COR-L47 (cell line): ENCODE data around the gene AMDHD1.
"Not testable (repeated sequence)": the region's sequence is repeated elsewhere in the genome, so short reads cannot be mapped to it uniquely, and the experiment has no call there.

ENCODE experiments used
- DNase-seq: peaks from one replicate; lab custom pipeline; 2025; lab: John Stamatoyannopoulos, UW

AMDHD1 gene

DNA sequence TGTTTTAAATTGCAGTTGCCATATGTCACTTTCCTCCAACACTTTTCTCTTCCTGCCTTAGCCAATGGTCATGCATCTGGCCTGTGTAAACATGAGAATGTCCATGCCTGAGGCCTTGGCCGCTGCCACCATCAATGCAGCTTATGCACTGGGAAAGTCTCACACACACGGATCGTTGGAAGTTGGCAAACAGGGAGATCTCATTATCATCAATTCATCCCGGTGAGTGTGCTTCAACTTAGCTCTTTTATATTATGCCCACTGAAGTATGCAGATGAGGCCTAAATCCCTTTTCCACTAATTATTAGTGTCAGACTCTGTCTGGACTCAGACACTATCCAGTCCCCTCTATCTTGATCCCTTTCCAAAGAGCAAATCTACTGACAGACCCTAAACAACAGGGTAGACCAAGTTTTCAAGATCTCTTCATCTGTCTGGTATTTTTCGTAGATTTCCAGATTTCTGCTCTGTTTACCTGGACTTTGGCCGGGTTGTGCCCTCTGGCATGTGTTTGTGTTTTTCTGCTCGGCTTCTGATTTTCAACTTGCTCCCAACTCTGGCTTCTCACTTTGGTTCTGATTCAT, 23.2 kb downstream of the AMDHD1 start:
- DNase-seq: no peak

DNA sequence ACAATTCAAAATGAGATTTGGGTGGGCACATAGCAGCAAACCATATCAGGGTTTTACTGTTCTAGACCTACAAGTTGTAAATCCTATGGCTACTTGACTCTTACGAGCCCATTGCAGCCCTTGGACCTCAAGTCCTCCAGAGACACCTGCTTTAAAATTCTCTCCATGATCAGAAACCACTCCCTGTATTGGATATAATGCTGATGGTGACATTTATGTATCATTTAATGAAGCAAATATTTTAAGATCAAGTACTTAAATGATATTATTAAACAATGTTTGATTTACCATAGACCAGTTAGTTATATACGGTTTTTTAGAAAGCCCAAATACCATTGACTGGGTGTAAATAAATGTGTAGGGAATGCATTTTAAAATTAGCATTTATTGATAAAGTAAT, 24.2 kb downstream of the AMDHD1 start:
- DNase-seq: no peak

DNA sequence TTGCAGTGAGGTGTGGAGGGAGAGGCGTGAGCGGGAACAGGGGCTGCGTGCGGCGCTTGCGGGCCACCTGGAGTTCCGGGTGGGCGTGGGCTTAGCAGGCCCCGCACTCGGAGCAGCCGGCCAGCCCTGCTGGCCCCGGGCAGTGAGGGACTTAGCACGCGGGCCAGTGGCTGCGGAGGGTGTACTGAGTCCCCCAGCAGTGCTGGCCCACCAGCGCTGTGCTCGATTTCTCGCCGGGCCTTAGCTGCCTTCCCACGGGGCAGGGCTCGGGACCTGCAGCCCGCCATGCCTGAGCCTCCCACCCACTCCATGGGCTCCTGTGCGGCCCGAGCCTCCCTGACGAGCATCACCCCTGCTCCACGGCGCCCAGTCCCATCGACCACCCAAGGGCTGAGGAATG, 26.0 kb downstream of the AMDHD1 start:
- not testable (repeated sequence) for DNase-seq

- DNase-seq: no peak
Observed at GRCh38 chr12:95970905-95971304, 27.8 kb downstream of the AMDHD1 start.

- DNase-seq: no peak
Observed at GRCh38 chr12:95972832-95973456, 29.8 kb downstream of the AMDHD1 start.

GRCh38 chr12:95974358-95974757, 31.2 kb downstream of the AMDHD1 start:
- DNase-seq: no peak

- DNase-seq: no peak
Observed at GRCh38 chr12:95975491-95975890, 32.4 kb downstream of the AMDHD1 start.

DNA sequence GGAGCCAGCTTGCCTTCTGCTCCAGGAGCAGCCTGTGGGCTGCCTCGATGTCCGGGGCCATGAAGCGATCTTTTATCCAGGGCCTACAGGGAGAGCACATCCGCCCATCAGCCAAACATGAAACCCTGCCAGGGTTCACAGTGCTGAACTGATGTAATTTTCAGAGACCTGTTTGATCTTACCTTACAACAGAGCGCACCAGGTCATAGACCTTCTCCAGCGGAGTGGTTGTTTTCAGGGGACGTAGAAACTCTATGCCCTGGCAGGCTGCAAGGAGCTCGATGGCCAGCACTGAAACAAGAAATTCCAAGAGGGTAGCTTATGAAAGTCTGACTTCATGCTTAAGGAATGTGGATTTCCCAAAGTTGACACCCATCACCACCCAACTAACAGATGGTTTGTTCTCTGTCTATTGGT, 33.3 kb downstream of the AMDHD1 start:
- DNase-seq: no peak

GRCh38 chr12:95977764-95978305, 34.7 kb downstream of the AMDHD1 start:
- no peak for DNase-seq

- no peak for DNase-seq
Observed at GRCh38 chr12:95978351-95978750, 35.2 kb downstream of the AMDHD1 start.

GRCh38 chr12:95978774-95979173, 35.6 kb downstream of the AMDHD1 start:
- no peak for DNase-seq

DNA sequence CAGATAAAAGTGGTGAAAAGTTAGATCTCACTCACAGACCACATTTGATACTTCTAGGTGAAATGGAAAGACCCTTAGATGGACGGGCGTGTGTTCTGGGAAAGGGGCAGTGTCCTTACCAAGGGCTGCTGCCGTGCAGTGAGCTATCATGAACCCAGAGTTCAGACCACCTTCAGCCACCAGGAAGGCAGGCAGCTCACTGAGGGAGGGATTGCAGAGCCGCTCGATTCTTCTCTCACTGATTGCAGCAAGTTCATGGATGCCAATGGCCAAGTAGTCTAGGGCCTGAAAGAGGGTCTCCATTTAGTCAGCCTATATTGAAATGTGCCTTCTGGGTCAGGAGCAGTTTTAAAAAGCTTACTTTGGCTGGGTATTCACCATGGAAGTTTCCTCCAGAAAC, 37.3 kb downstream of the AMDHD1 start:
- no peak for DNase-seq

- no peak for DNase-seq
Observed at GRCh38 chr12:95982602-95983001, 39.5 kb downstream of the AMDHD1 start.

- no peak for DNase-seq
Observed at GRCh38 chr12:95984682-95985081, 41.6 kb downstream of the AMDHD1 start.

GRCh38 chr12:95986635-95987570, 43.8 kb downstream of the AMDHD1 start:
- no peak for DNase-seq

DNA sequence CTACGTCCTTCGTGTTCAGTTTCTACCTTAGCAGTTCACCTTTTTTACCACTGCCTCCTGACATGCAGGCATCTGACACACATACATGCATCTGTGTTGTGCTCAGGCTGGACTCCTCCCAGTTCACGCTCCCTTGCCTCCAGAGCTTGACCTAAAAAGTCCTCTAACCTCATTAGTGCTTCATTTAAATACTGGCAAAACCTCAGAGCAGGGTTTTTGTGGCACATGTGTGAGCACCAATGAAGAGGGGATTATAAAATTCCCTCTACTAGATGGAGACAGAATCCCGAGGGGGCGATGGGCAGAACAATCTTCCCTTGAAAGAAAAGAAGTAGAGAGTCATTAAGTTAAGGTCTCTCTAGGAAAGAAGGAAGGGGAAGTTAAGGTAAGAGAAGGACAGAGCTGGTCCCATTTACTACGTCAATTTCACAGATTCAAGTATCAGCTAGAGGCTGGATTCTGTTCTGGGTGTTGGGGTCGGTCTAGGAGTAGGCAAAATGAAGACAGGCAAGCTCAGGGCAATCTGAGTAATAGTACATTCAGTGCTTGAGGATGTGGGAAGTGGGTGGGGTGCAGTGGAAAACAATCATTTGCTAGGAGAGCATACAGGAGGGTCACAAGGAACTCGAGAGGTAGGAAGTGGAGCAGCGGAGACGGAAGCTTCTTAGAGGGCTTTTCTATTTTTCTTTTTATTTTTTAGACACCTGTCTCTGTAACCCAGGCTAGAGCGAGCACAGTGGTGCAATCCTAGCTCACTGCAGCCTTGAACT, 45.6 kb downstream of the AMDHD1 start:
- no peak for DNase-seq

- DNase-seq: no peak
Observed at GRCh38 chr12:95989504-95990123, 46.5 kb downstream of the AMDHD1 start.

GRCh38 chr12:95990136-95990535, 47.0 kb downstream of the AMDHD1 start:
- no peak for DNase-seq

DNA sequence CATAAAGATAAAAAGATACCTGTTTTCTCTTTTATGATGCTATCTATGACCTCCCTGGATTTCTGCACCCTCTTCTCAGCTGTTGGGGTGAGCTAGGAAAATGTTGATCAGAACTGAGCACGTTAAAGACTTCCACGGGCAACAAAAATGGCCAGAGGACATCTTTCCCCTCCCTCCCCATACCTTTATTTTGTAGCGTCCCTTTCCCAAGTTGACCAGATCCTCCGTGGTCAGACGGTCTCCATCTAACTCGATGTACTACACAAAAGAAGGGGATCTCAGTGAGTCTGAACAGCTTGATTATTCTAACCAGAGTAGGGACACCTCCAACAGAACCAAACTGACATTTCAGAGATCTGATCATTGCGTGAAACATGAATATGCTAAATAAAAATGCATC, 50.8 kb downstream of the AMDHD1 start:
- no peak for DNase-seq

DNA sequence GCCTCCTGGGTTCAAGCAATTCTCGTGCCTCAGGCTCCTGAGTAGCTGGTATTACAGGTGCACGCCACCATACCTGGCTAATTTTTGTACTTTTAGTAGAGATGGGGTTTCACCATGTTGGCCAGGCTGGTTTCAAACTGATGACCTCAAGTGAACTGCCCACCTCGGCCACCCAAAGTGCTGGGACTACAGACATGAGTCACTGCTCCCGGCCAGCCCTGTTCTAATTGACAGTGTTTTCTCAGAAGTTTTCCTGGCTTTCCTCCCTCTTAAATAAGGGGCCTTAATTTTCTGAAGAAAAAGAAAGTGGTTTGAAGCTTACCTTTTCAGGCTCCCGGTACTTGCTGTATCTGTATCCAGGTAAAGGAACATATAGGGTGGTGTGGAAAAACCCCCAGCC, 51.3 kb downstream of the AMDHD1 start:
- no peak for DNase-seq

- no peak for DNase-seq
Observed at GRCh38 chr12:95995238-95996031, 52.3 kb downstream of the AMDHD1 start.
